ENCODE data around the gene YY1AP1.
"Not testable (repeated sequence)": the region's sequence is repeated elsewhere in the genome, so short reads cannot be mapped to it uniquely, and the experiment has no call there.

YY1AP1 gene

DNA sequence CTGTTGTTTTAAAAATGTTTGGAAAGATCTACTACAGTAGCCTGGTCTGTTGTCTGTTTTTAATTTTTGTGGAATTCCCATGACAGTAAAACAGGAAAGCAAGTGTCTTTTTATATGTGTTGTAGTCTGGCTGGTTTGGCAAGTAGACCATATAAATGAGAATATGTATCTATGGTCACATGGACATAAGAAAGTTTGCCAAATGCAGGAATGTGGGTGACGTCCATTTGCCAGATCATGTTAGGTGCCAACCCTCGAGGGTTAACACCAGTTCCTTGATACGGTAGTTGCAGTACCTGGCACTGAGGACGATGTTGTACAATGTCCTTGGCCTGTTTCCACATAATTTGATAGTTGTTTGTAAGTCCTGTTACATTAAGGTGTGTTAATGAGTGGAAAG, 6.5 kb upstream of the YY1AP1 start:
- DNase-seq (ENCODE audit: low spot score) = no peak

DNA sequence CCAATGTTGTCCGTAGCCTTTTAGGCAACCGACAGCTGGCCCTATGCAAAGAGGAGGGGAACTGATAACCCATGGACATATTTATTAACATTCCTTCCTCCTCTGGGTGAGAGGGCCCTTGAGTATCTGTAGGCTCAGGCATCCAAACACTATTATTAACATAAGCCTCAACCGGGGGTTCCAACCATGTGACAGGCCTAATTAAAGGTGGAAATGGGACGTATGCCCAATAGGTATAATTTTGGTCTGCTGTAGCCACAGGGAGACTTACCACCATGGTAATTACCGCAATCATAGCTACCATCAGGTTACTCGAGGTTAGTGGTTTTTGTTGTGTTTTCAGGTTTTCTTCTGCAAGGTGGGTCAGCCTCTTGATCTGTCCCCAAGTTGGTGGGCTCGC, 5.6 kb upstream of the YY1AP1 start:
- no peak for DNase-seq (ENCODE audit: low spot score)

DNA sequence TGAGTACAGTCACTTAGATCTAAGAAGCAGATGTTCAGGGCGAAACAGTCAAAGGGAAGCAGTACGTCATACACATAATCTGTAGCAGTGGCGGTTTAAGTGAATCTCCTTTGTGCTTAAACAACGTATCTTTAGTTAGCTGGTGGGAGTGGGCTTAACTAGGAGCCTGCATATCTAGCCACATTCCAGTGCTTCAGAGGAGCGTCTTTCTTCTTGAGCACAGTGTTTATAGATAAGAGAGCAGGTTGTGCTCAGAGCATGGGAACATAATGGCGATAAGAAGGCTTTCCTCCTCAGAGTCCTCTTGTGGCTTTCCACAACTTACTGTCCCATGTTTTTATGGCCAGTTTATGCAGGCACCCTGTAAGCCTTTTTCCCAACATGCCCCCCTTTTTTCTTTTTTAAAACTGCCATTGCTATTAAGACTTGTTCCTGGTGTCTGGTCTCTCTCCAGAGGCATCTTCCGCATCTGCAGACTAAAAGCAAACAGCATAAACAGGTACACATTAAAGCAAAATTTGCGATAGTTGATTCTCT, 3.5 kb upstream of the YY1AP1 start:
- no peak for DNase-seq (ENCODE audit: low spot score)

DNA sequence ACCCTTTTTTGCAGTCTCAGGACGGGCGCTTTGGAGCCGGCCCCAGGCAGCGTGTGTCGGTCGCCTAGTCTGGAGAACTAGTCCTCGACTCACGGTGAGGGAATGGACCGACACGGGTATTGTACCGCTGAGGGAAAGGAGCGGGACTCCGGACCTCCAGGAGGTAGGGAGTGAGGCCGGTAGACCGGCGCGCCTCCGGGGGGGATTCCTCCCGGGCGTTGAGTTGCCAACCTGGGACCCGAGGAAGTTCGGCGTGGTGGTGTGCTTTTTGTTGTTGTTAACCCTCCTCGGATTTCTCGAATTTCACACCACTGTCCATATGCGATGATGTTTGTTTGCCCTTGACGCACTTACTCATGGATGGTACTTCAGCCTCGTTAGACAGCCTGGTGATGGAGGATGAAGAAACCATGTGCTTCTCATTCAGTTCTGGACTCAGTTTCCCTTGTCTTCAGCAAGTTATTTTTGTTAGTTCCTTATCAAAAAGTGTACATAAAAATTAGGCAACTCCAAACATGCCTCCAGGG, 570 bp upstream of the YY1AP1 start, which contains the start of gene DAP3:
DAP3 (plus strand) TSS at position 11 of the 527 bp plus-strand sequence. CDS start 20,689 bp downstream, outside the sequence.
- not testable (repeated sequence) for DNase-seq (ENCODE audit: low spot score)

DNA sequence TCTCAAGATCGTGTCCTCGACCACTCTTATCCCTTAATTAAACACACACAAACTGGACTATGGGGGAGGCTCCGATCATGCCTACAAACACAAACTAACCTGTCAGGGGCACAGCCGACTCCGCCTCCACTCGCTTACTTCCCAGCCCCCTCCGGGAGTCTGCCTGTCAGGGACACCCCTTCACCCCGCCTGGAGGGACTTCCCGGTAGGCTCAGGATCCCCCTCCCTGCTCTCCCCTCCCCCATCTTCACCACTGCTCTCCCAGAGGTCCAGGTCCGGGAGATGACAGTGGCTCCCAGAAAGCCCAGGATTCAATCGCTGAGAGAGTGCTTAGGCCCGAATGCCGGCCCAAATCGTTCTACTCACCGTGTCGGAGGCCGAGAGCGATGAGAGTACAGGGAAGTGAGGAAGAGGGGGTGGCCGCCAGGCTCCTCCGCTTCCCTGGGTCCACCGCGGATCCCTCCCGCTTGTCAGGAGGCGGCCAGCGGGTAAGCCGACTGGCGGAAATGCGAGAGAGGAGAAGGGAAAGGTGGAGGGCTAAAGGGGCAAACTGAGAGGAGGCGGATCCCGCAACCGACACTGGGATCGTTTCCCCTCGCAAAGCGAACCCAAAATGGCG, 760 bp downstream of the YY1AP1 start:
- peak; percentile 64 for DNase-seq (ENCODE audit: low spot score)

DNA sequence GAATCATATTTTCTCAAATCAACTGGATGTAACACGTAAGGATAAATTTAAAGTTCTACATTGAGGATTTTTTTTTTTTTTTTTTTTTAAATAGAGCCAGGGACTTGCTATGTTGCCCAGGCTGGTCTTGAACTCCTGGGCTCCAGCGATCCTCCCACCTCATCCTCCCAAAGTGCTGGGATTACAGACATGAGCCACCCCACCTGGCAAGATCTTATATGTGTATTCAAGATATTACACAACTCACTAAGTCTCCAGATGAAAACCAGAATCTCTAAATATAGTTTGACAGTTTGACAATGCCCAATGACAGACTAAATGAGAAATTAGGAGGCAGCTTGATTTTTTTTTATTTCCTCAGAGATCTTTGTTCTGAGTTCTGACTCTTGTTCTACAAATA, 6.8 kb downstream of the YY1AP1 start:
- no peak for DNase-seq (ENCODE audit: low spot score)

DNA sequence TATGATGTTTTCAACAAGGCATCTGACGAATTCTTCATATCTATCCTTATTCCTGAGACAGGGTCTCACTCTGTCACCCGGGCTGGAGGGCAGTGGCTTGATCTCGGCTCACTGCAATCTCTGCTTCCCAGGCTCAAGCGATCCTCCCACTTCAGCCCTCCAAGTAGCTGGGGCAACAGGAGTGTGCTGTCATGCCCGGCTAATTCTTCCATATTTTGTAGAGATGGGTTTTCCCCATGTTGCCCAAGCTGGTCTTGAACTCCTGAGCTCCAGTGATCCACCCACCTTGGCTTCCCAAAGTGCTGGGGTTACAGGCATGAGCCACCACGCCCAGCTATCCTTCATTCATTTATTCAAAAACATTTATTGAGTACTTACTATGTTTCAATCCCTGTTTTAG, 8.0 kb downstream of the YY1AP1 start:
- no peak for DNase-seq (ENCODE audit: low spot score)

DNA sequence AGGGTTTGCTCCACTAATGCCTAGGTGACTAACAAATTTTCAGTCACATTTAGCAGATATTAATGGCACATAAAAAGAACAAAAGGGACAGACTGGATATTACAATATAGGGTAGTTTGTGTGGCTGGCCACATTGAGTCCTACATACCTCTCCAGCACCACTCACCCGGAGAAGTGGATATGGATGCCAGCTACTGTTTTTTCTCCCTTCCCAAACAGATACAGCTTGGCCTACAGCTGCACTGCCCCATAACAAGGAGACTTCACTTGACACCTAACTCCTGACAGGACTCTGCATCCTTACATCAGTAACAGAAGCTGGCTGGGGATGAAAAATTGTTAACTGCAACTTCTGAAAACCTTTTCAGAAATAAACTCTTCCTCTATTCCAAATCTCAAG, 9.6 kb downstream of the YY1AP1 start:
- DNase-seq (ENCODE audit: low spot score) = not testable (repeated sequence)

DNA sequence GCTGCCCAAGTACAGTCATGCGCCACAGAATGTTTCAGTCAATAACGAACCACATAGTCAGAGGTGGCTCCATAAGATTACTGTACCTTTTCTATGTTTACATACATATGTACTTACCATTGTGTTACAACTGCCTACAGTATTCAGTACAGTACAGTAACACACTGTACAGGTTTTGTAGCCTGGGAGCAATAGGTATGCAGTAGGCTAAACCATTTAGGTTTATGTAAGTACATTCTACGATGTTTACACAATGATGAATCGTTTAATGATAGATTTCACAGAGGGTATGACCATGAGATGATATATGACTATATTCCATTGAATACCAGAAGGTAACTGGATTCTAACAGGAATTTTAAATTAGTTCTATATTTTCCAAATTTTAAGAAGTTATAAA, 10.5 kb downstream of the YY1AP1 start:
- DNase-seq (ENCODE audit: low spot score) = no peak

DNA sequence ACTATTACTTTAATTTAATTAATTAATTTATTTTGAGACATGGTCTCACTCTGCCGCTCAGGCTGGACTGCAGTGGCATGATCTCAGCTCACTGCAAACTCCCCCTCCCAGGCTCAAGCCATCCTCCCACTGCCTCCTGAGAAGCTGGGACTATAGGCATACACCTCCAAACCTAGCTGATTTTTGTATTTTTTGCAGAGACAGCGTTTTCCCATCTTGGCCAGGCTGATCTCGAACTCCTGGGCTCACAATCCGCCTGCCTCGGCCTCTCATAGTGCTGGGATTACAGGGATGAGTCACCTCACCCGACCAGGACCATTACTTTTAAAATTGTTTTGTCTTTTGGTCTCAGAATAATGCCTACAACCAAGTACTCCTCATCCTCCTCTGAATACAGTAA, 15.6 kb downstream of the YY1AP1 start:
- no peak for DNase-seq (ENCODE audit: low spot score)

DNA sequence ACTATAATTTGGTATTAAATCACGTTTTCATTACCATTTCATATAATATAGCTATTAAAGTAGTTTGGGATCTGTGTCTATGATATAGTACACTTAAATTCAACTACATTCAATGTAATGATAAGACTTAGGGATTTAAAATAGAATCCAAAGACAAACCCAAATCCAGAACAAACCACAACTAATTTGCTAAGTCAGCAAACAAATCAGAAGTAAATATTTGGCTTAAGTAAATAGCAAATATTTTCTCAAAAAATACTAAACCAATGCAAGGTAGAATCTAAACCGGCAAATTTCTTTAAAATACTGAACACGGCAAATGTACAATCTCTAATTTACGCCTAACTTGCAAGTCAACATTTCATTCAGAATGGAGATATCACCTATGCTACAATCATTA, 16.8 kb downstream of the YY1AP1 start:
- no peak for DNase-seq (ENCODE audit: low spot score)

DNA sequence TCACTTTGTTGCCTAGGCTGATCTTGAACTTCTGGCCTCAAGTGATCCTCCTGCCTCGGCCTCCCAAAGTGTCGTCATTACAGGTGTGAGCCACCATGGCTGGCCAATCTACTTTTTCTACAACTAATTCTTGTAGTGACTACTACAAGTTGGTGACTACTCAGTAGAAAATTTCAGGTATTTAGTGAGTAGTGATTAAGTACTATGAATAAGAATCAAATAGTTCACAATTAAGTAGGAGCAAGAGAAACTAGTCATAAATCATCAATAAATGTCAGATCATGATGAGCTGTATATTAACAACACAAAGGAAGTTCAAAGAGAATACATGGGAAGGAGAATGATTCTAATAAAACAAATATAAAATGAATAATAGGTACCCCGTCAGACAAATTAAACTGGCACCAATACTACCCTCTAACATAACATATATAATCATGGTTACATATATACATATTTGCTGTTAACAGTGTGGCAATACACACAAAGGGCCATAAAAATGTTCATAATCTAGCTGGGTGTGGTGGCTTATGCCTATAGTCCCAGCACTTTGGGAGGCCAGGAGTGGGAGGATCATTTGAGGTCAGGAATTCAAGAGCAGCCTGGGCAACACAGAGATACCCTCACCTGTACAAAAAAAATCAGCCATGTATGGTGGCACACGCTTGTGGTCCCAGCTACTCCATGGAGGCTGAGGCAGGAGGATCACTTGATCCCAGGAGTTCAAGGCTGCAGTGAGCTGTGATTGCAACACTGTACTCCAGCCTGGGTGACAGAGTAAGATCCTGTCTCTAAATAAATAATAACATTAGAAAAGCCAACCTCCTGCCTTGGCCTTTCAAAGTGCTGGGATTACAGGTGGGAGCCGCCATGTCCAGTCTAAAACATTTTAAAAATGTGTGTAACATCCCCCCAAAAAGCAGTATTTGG, 19.1 kb downstream of the YY1AP1 start:
- no peak for DNase-seq (ENCODE audit: low spot score)

DNA sequence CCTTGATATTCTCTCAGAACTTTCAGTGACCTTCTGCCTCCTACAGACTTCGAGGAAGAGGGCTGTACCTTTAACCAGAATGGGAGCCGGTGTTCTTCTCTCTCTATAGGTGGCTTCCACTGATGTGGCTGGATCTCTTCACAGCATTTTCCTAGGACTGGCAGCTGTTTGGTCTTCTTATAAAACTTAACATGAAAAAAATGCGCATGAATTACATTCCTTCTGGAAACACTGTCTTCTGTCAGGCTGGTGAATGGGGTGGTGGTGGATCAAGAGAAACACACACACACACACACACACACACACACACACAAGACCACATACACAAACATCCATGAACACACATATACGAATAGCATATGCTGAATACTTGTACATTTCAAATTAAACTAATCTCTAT, 27.3 kb downstream of the YY1AP1 start:
- DNase-seq (ENCODE audit: low spot score) = not testable (repeated sequence)

DNA sequence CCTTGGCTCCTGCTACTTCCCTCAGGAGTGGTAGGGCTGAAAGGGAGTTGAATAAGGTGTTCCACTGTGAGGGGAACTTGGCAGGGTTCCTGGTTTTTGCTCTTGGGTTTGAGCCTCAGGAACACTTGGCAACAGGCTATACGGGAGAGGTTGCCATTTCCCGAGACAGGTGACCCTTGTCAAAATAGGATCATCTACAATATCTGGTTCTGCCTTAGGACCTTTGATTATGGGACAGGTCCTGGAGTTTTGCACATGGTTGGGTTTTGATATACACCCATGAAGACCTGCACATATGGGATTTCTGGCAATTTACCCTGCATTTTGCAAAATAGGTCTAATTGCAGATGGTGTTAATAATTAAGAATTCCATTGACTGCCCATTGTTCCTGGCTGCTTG, 31.1 kb downstream of the YY1AP1 start:
- no peak for DNase-seq (ENCODE audit: low spot score)

DNA sequence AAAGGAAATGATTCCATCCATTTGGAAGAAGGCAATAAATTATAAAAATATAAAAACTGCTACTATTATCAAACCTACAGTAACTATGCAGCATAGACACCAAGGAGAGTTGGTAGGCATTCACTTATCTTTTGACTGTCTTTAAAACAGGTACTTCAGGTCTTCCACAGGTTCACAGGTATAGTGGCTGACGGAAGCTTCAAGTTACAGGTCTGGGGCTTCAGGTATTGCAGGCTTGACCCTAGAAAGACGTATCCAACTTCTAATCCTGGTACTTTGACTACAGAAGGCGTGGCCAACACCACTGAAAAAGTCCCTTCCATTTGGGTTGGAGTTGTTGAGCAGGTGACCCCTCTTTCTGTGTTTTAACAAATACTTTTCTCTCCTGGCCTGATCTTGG, 35.6 kb downstream of the YY1AP1 start:
- no peak for DNase-seq (ENCODE audit: low spot score)

DNA sequence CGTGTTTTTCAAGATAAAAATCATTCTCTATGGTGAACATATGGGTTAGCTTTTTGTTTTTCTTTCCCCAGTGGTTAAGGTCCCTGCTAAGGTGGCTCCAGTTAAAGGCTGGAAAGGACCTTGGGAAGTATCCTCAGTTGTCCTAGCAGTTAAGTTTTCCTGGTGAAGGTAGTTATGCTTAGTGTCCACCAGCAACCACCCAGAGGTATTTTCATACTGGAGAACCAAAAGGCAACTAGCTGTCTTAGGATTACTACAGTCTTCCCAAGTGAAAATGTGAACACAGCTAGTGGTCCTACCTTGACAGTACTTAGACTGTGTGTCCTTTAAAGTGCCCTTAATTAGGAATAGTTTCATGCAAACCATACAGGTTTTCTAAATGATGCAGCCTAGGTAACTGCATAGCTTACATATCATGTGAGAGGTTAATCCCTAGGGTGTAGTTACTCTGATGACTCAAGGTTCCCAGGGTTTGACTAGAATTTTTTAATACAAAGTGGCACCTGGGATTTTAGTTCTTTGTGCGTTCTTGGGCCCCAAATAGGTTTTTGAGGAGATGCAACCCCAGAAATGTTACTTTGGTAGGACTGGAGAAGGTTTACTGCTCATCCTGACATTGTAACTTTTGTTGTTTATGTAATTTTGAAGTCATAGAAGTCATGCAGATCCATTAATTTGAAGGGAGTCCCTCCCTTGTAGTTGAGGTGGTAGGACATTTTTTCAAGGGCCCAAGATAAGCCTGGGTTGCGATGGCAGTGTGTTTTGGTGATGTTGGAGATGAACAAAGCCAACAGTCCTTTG, 36.5 kb downstream of the YY1AP1 start:
- DNase-seq (ENCODE audit: low spot score) = no peak

DNA sequence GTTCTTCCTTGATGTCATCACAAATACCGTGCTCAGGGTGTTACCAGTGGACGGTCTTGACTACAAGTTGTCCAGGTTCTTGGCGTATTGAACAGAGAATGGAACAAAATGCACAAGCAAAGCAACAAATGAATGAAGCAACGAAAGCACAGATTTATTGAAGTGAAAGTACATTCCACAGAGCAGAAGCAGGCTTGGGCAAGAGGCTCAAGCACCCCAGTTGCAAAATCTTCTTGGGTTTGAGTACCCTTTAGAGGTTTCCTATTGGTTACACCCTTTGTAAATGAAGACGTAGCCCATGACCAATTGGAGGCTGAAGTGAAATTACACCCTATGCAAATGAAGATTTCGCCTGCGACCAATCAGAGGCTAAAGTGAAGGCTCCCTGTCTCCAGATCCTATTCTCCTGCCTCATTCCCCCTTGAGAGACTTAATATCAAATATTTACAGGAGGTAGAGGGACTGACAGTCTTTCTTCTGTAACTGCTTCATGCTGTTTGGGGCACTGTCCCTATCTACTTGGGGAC, 38.3 kb downstream of the YY1AP1 start:
- no peak for DNase-seq (ENCODE audit: low spot score)

DNA sequence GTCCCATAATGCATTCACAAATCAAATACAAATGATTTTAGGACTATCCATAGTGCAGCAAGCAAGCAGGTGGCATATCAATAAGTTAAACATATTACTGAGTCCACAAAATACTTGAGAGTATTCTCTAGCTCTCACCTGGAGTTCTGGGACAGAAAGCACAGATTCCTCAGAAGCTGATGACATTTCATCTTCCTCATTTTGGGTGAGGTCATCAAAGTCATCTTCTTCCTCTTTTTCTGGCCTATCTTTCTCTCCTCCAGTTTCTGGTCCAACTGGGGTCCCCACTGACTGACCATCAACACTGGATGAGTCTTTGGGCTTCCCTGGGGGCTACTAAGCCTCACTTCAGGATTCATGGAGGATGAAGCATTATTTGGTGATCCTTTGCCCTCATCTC, 38.9 kb downstream of the YY1AP1 start:
- no peak for DNase-seq (ENCODE audit: low spot score)

DNA sequence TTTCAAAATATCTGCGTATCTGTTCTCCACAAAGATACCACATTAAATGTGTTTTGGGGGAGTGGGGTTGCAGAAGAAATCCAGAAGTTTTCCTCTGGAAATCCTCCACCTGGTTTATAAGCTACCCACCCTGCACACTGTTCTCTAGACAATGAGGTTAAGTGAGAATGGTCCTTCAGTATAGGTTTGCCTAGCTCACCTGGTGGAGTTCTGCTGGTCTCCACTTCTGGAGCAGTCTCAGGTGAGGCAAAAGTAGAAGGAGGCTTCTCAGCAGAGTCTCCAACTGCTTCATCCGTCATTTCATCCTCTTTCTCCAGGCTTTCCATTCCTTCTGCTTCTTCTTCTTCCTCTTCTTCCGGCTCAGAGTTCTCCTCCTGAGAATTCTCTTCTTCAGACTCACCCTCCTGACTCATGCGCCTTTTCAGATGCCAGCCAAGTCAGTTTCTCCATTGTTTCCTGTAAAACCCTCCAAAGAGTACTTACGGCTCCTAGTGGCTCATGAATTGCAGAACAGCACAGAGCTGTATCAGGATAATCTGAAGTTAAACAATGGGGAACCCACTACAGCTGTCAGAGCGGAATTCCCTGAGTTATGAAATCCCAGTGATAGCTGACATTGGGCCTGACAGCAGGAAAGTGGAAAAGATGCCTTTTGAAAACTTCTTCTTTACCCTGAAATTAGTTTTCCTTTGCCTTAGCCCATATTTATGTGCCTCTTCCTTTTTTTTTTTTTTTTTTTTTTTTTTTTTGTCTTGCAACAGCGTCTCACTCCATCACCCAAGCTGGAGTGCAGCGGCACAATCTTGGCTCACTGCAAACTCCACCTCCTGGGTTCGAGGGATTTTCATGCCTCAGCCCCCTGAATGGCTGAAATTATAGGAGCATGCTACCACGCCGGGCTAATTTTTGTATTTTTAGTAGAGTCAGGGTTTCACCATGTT, 40.1 kb downstream of the YY1AP1 start:
- DNase-seq (ENCODE audit: low spot score) = no peak

DNA sequence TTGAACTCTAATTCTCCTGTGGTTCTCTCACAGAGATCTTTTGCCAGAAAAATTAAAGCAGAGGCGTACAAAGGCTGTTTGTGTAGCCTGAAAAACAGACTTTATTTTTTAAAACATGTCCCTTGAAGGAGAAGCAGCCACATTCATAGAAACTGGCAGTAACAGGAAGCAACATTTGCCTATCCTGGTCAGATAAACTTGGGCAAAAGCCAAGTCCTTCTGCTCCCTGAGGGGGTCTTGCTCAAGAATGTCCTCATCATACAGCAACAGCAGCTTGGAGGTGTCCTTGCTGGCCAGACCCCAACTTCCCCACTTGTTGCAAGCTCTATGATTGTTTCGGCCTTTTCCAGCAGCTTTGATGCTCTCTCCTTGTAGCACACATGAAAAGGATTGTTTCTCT, 42.3 kb downstream of the YY1AP1 start:
- DNase-seq (ENCODE audit: low spot score) = no peak

DNA sequence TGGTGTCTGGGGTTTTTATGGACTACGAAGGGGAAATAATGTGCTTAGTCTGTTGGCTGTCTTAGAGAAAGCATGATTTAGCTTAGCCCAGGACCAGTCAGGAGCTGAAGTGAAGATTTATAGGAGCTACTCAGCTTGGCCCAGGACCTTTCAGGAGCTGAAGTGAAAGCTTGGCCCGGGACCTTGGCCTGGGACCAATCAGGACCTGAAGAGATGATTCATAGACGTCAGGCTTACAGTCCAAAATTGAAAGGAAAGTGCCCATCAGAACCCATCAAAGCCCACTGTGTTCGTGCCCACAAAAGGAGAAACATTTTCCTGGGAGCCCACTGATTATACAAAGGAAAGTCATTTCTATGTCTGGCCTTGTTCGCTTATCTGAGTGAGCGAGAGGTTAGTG, 42.9 kb downstream of the YY1AP1 start:
- DNase-seq (ENCODE audit: low spot score) = no peak
